Body of pancreas (tissue), 4 donors: ENCODE results near the gene WNT3A. TPM values are rescaled to one million over a fixed set of nuclear protein-coding genes. Genes with fewer than 3 reads are reported as not detected.

Source experiments
- ATAC-seq: fragments of 150-250 bp; one replicate; pipeline ENCODE4 v1.9.1; 2016
- DNase-seq, 4 donors: peaks; one replicate each; pipeline ENCODE4 v3.0.0-alpha.2; 2019
- H3K27ac ChIP-seq, 4 donors: fragments of 200-600 bp; sonication (generic); 1 replicate in 3 of 4; 2 replicates in 1 of 4; pipeline versions ENCODE4 v1.5.1 to v1.6.1; 2016 to 2019; ENCODE audit warnings: mild to moderate bottlenecking in 1 of 4, mixed read lengths in 1 of 4, moderate library complexity in 1 of 4
- H3K27me3 ChIP-seq, 2 donors: fragments of 200-600 bp; sonication (generic); one replicate each; pipeline ENCODE4 v1.6.0; 2016; ENCODE audit warnings: mild to moderate bottlenecking in 1 of 2
- H3K36me3 ChIP-seq, 2 donors: fragments of 200-600 bp; sonication (generic); replicated peaks in 1 of 2; 2 replicates each; pipeline ENCODE4 v1.5.1; 2016; ENCODE audit warnings: low read depth in 2 of 2; ENCODE audit not compliant: insufficient read depth in 1 of 2
- H3K4me1 ChIP-seq: fragments of 200-600 bp; sonication (generic); one replicate; pipeline ENCODE4 v1.6.0; 2016
- H3K4me3 ChIP-seq, 2 donors: fragments of 200-600 bp; sonication (generic); 1 replicate in 1 of 2; 2 replicates in 1 of 2; pipeline ENCODE4 v1.5.1; 2016 to 2019
- H3K9me3 ChIP-seq, 3 donors: fragments of 200-600 bp; sonication (generic); 1 replicate in 2 of 3; 2 replicates in 1 of 3; pipeline ENCODE4 v1.5.1; 2016
- POLR2A ChIP-seq, 3 donors: fragments of 450-650 bp; IDR thresholded peaks; one replicate each; pipeline ENCODE4 v1.6.1; 2016; ENCODE audit warnings: antibody characterized with exemption in 3 of 3, mild to moderate bottlenecking in 2 of 3
- WGBS, 2 donors: methylation state at CpG; one replicate each; pipeline ENCODE4 v1.1.5; 2017; 5-methylcytosine and 5-hydroxymethylcytosine counted together
- intact Hi-C: fragments of 100-400 bp; cut with DNase I; formaldehyde crosslinking; loops from one replicate; pipeline ENCODE4 v1.15.1; 2023
- total RNA-seq, 2 donors: library from RNA; depleted of rRNA; stranded (reverse); fragments of >200 nt; gene quantifications; one replicate each; pipeline ENCODE4 v1.1.0, GENCODE V29; 2016
- TF ChIP-seq, protein P1 (sequence below), 7 experiments: fragments of 450-650 bp in 4 of 7; fragments of 200-600 bp in 3 of 7; sonication (generic) in 3 of 7; IDR thresholded peaks; one replicate each; pipeline ENCODE4 v1.5.1; 2016 to 2019; ENCODE audit warnings: antibody characterized with exemption in 7 of 7

The WNT3A gene
- total RNA-seq, 2 donors from 2014 or later: not detected

DNA sequence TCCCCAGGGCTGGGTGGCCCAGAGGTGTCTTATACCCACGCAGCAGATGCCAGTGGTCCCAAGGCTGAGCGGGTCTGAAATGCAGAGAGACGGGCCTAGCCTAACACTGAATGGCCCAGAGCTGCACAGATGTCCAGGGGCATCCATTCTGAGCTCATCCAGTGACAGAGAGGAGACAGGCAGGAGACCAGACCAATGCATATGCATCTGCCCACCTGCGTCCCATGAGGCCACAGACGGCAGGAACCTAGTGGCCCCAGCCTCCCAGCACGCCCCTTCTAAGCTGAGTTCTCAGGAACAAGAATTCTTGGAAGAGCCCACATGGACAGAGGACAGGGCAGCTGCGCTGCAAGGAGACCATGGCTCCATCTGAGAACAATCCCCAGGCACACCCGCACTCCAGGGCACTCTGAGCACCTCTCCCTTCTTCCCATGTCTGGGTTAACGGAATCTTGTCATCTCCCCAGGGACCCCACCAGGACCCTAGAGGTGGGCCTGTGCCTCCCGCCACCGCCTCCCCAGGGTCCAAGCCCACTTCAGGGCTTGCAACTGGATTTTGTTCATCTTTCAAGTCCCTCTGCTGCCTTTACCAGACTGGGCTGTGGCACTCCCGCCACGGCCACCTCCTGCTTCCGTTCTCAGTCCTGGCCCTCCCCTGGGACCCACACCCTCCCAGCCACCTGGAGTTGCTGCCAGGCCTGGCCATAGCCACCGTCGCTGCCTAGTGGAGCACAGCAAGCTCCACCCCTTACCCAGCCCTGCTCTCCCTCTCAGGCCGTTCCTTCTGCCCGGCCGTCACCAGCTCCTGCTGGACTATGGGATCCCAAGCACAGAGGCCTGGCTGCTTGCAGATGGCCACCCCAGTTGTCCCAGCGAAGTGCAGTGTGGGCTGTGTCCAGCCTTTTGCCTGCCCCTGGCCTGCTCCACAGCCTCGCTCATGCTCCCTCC, 3.3 kb downstream of the WNT3A start:
- H3K27me3 ChIP-seq: peaks cover 0 to 14% of the 10 kb centered on the region in 2 donors
- peaks cover 11% of the 10 kb centered on the region for H3K4me1 ChIP-seq
- DNase-seq (peak in 1 of 4 donors; percentile 7), ATAC-seq (no peak)
- 51 to 56% methylated on average over 17 to 21 of the region's 21 CpGs for WGBS, 2 donors
- no peaks in the 10 kb centered on the region for H3K9me3 ChIP-seq
- intact Hi-C loops: no loop called here
- H3K27ac ChIP-seq: no peak overlapping the region
- TF ChIP-seq, protein P1, sequence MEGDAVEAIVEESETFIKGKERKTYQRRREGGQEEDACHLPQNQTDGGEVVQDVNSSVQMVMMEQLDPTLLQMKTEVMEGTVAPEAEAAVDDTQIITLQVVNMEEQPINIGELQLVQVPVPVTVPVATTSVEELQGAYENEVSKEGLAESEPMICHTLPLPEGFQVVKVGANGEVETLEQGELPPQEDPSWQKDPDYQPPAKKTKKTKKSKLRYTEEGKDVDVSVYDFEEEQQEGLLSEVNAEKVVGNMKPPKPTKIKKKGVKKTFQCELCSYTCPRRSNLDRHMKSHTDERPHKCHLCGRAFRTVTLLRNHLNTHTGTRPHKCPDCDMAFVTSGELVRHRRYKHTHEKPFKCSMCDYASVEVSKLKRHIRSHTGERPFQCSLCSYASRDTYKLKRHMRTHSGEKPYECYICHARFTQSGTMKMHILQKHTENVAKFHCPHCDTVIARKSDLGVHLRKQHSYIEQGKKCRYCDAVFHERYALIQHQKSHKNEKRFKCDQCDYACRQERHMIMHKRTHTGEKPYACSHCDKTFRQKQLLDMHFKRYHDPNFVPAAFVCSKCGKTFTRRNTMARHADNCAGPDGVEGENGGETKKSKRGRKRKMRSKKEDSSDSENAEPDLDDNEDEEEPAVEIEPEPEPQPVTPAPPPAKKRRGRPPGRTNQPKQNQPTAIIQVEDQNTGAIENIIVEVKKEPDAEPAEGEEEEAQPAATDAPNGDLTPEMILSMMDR (IDR thresholded peaks at IDR 0.05): no peak
- TF ChIP-seq POLR2A (IDR thresholded peaks at IDR 0.05): no peak
- H3K36me3 ChIP-seq: no peaks in the 10 kb centered on the region
- no peak overlapping the region for H3K4me3 ChIP-seq

DNA sequence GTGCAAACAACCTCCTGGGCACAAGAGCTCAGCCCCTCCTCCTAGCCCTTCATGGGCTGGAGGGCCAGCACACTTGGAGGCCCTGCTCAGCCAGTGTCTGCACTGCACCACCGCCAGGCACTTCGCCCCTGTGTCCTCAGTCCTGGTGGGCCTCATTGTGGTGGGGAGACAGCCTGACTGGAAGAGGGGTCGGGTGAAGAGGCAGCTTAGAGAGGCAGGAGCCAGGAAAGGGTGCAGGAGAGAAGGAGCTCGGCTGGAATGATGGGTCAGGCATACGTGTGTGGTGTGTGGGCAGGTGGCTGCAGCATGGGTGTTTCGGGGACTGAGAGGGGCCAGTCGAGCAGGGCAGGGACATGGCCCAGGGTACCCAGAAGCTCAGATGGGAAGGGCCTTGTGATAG, 4.1 kb downstream of the WNT3A start:
- TF ChIP-seq POLR2A (IDR thresholded peaks at IDR 0.05): no peak
- TF ChIP-seq, protein P1 (IDR thresholded peaks at IDR 0.05): no peak
- intact Hi-C loops: no loop called here
- peaks cover 0 to 6% of the 10 kb centered on the region in 2 donors for H3K27me3 ChIP-seq
- no peaks in the 10 kb centered on the region for H3K36me3 ChIP-seq
- no peak overlapping the region for H3K4me3 ChIP-seq
- DNase-seq (peak in 1 of 4 donors; percentile 6), ATAC-seq (no peak)
- peaks cover 11% of the 10 kb centered on the region for H3K4me1 ChIP-seq
- 61 to 74% methylated on average over 7 of the region's 7 CpGs for WGBS, 2 donors
- H3K27ac ChIP-seq: no peak overlapping the region
- no peaks in the 10 kb centered on the region for H3K9me3 ChIP-seq

GRCh38 chr1:228011721-228012311, 5.0 kb downstream of the WNT3A start:
- TF ChIP-seq POLR2A (IDR thresholded peaks at IDR 0.05): no peak
- TF ChIP-seq, protein P1 (IDR thresholded peaks at IDR 0.05): no peak
- H3K27me3 ChIP-seq: peaks cover 0 to 6% of the 10 kb centered on the region in 2 donors
- no peak for ATAC-seq
- peaks cover 6% of the 10 kb centered on the region for H3K4me1 ChIP-seq
- no peaks in the 10 kb centered on the region for H3K9me3 ChIP-seq
- H3K36me3 ChIP-seq: no peaks in the 10 kb centered on the region
- H3K4me3 ChIP-seq: no peak overlapping the region
- H3K27ac ChIP-seq: no peak overlapping the region
- peak in 1 of 4 donors; percentile 2 for DNase-seq
- intact Hi-C loops: no loop called here
- 51 to 67% methylated on average over 4 to 15 of the region's 16 CpGs for WGBS, 2 donors

DNA sequence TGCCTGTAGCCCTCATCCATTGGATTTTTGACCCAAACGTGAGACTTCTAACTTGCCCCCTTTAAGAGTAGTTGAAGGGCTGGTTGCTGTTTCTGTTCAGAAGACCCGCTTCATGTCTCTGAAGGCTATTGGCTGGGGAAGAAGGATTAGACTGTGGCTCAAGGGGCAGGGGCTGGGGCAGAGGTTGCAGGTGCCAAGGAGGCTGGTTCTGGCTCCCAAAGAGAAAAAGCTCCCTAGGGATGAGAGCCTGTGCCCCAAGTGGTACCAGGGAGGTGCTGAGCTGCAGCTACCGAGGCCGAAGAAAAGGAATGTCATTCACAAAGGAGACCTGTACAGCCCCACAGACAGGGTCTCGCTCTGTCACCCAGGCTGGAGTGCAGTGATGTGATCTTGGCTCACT, 5.8 kb downstream of the WNT3A start:
- Histone ChIP-seq H3K27me3 (peaks cover 0 to 6% of the 10 kb centered on the region in 2 donors), H3K36me3 (no peaks in the 10 kb centered on the region), H3K4me3 (no peak overlapping the region), H3K27ac (no peak overlapping the region), H3K9me3 (no peaks in the 10 kb centered on the region), H3K4me1 (no peaks in the 10 kb centered on the region)
- intact Hi-C loops: no loop called here
- WGBS, 2 donors: 85 to 86% methylated on average over 5 of the region's 5 CpGs
- DNase-seq: no peak
- ATAC-seq: no peak
- TF ChIP-seq, protein P1 (IDR thresholded peaks at IDR 0.05): no peak
- no peak for TF ChIP-seq POLR2A (IDR thresholded peaks at IDR 0.05)
